ENCODE data around the gene STIP1. TPM values are rescaled to one million over a fixed set of nuclear protein-coding genes. Genes with fewer than 3 reads are reported as not detected.

The STIP1 gene
- total and polyA plus RNA-seq, 10 of the 15 experiments (the other 5 are each of a cell fraction or from before 2014, with no cell fraction given) = 25.2 to 291 (median 191) TPM

GRCh38 chr11:64204464-64204989 lies 18.6 kb downstream of the STIP1 start (continued):
- TF ChIP-seq BHLHE40 (IDR thresholded peaks at IDR 0.05; ENCODE audit: borderline replicate concordance in 1 of 2, low read depth in 2 of 2, low read length in 1 of 2) (peak; percentile 14 to 49; a peak in 1 of 4 replicates), IKZF1 (conservative IDR thresholded peaks at IDR 0.05) (0 out of 2 replicates have a peak, but pooled peaks have one; percentile 25), YBX1 (IDR thresholded peaks at IDR 0.05) (no peak)

GRCh38 chr11:64206457-64207255 lies 20.7 kb downstream of the STIP1 start, which contains the start of gene FERMT3:
FERMT3 (plus strand) TSS chr11:64206721; CDS start chr11:64207365, 644 bp downstream.
- H3K4me3 ChIP-seq = peak within 1 kb of the TSS; percentile 74
- DNase-seq (ENCODE audit: low read depth, low spot score) (peak; percentile 41), FAIRE-seq (peak; percentile 18), ATAC-seq (peak; percentile 76)
- no peaks in the 10 kb centered on the region for H3K9me3 ChIP-seq (replicated peaks; ENCODE audit: control insufficient read depth, insufficient read depth, low read length)
- BruUV-seq (replicated peaks) = TSS peak; percentile 58
- in situ Hi-C loops (cut with MboI) = no loop called here
- peak within 1 kb of the TSS; percentile 76 for H3K4me2 ChIP-seq (ENCODE audit: control insufficient read depth, insufficient read depth)
- POLR2A ChIA-PET = interaction anchor here (0.9 to 5.8 kb wide), 20 partner anchors 9 to 154 kb away, joined by 3 to 85 read pairs (median 12); partner anchors contain the start of genes BAD, CATSPERZ, CCDC88B and ESRRA
- intact Hi-C loops (cut with micrococcal nuclease; ENCODE audit: unreplicated experiment) = no loop called here
- CTCF ChIA-PET = interaction anchor here (0.9 to 9.7 kb wide), 21 partner anchors 12 to 242 kb away, joined by 3 to 238 read pairs (median 9); partner anchors contain the start of genes BAD, CATSPERZ, DNAJC4 and ESRRA
- peak within 1 kb of the TSS; percentile 98 for H3K27ac ChIP-seq (ENCODE audit: control insufficient read depth, insufficient read depth)
- under 1% methylated on average over 26 of the region's 27 CpGs for WGBS (ENCODE audit: insufficient coverage, insufficient replicate concordance, low lambda C conversion rate, missing lambda C conversion rate)
- SMC1A ChIA-PET (ENCODE audit: uncharacterized antibody, unreplicated experiment) = interaction anchor here (0.7 to 5.5 kb wide), 19 partner anchors 9 to 125 kb away, joined by 3 to 98 read pairs (median 5); partner anchors contain the start of genes CATSPERZ, ESRRA, FKBP2 and NUDT22
- peak within 1 kb of the TSS; percentile 20 for H2AFZ ChIP-seq (ENCODE audit: control insufficient read depth, low read depth, low read length)
- peaks cover 26% of the 10 kb centered on the region for H3K4me1 ChIP-seq (ENCODE audit: control insufficient read depth, insufficient read depth, low read length)
- no peaks in the 10 kb centered on the region for H3K27me3 ChIP-seq (replicated peaks in 1 of 2; ENCODE audit: control insufficient read depth in 2 of 2, insufficient read depth in 2 of 2, low read length in 1 of 2)
- peaks cover 28 to 33% of the 10 kb centered on the region in 2 experiments for H3K36me3 ChIP-seq (ENCODE audit: control insufficient read depth in 2 of 2, insufficient read depth in 2 of 2, low read length in 1 of 2)
- H3K9ac ChIP-seq (ENCODE audit: control insufficient read depth, insufficient read depth, low read length) = peak within 1 kb of the TSS; percentile 95
- no peaks in the 10 kb centered on the region for H4K20me1 ChIP-seq (ENCODE audit: control insufficient read depth, insufficient read depth)
- peaks cover 39% of the 10 kb centered on the region for H3K79me2 ChIP-seq (ENCODE audit: control insufficient read depth, insufficient read depth, low read length)
- RAD21 ChIA-PET (ENCODE audit: unreplicated experiment) = interaction anchor here (0.6 to 6.6 kb wide), 16 partner anchors 9 to 125 kb away, joined by 3 to 125 read pairs (median 10); partner anchors contain the start of genes BAD, CATSPERZ, DNAJC4 and ESRRA
- TF ChIP-seq, protein P1, sequence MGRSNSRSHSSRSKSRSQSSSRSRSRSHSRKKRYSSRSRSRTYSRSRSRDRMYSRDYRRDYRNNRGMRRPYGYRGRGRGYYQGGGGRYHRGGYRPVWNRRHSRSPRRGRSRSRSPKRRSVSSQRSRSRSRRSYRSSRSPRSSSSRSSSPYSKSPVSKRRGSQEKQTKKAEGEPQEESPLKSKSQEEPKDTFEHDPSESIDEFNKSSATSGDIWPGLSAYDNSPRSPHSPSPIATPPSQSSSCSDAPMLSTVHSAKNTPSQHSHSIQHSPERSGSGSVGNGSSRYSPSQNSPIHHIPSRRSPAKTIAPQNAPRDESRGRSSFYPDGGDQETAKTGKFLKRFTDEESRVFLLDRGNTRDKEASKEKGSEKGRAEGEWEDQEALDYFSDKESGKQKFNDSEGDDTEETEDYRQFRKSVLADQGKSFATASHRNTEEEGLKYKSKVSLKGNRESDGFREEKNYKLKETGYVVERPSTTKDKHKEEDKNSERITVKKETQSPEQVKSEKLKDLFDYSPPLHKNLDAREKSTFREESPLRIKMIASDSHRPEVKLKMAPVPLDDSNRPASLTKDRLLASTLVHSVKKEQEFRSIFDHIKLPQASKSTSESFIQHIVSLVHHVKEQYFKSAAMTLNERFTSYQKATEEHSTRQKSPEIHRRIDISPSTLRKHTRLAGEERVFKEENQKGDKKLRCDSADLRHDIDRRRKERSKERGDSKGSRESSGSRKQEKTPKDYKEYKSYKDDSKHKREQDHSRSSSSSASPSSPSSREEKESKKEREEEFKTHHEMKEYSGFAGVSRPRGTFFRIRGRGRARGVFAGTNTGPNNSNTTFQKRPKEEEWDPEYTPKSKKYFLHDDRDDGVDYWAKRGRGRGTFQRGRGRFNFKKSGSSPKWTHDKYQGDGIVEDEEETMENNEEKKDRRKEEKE (IDR thresholded peaks at IDR 0.05) = no peak
- TF ChIP-seq ZBED1 (IDR thresholded peaks at IDR 0.05; ENCODE audit: borderline replicate concordance) (no peak; the same call in 1 of the 2 replicates), RFX5 (IDR thresholded peaks at IDR 0.05; ENCODE audit: low read depth, low read length) (peak; percentile 16; the same call in 1 of the 2 replicates), POLR2A (IDR thresholded peaks at IDR 0.05; ENCODE audit: low read depth, low read length) (peak; percentile 62; the same call in 1 of the 2 replicates), ZNF622 (IDR thresholded peaks at IDR 0.05) (no peak), SP1 (IDR thresholded peaks at IDR 0.05; ENCODE audit: low read depth, low read length) (no peak), IRF4 (IDR thresholded peaks at IDR 0.05; ENCODE audit: low read depth, low read length) (no peak), RELB (IDR thresholded peaks at IDR 0.05; ENCODE audit: low read depth) (peak; percentile 34; the same call in 1 of the 2 replicates), HDAC6 (IDR thresholded peaks at IDR 0.05; ENCODE audit: unreplicated experiment) (no peak)

All from GM12878 (cell line).